HepG2 (cell line): ENCODE data around the gene MAP1LC3B. TPM values are rescaled to one million over a fixed set of nuclear protein-coding genes. Genes with fewer than 3 reads are reported as not detected.
A peak's percentile ranks its signal among the peaks of the same experiment; 100 is the strongest.

Experiments
- ASH2L ChIP-seq: fragments of 300-600, 200-600 bp; sonication (generic); IDR thresholded peaks from 2 replicates; pipeline ENCODE4 v1.7.0; 2017; ENCODE audit warnings: low read depth, mild to moderate bottlenecking, moderate library complexity, mixed read lengths, low read length; ENCODE audit not compliant: insufficient read length
- BCL6 ChIP-seq: IDR thresholded peaks from 2 replicates; pipeline ENCODE4 v1.6.1; 2016; ENCODE audit warnings: missing genetic modification reagents, missing compliant biosample characterization
- CEBPB ChIP-seq: IDR thresholded peaks from 2 replicates; pipeline ENCODE4 v1.6.1; 2011; ENCODE audit warnings: low read depth, low read length, improper control_type of control experiment, borderline replicate concordance
- GABPA ChIP-seq, 2 experiments: IDR thresholded peaks; 2 replicates each; pipeline ENCODE4 v1.6.1; 2011 to 2016; ENCODE audit warnings: low read depth in 2 of 2, low read length in 1 of 2, missing biosample characterization in 1 of 2, missing genetic modification characterization in 1 of 2
- GATAD2A ChIP-seq: IDR thresholded peaks from 2 replicates; pipeline ENCODE4 v1.6.1; 2016
- HNRNPLL ChIP-seq: fragments of 200-400 bp; formaldehyde crosslinking; IDR thresholded peaks from 2 replicates; pipeline ENCODE4 v1.6.1; 2017; ENCODE audit warnings: mild to moderate bottlenecking, low read depth, low read length; ENCODE audit not compliant: poor library complexity, severe bottlenecking
- HOXA5 ChIP-seq: sonication (generic); formaldehyde crosslinking; IDR thresholded peaks from 2 replicates; pipeline ENCODE4 v1.4.0; 2020; ENCODE audit warnings: missing genetic modification reagents
- KLF16 ChIP-seq, 2 experiments: sonication (generic) in 1 of 2; formaldehyde crosslinking in 1 of 2; IDR thresholded peaks; 2 replicates each; pipeline versions ENCODE4 v1.6.1 to v1.8.0; 2016 to 2023; ENCODE audit warnings: missing genetic modification reagents in 2 of 2, missing compliant biosample characterization in 1 of 2
- MAFK ChIP-seq, 2 experiments: IDR thresholded peaks in 1 of 2; conservative IDR thresholded peaks in 1 of 2; 2 replicates each; pipeline ENCODE4 v1.6.1; 2011; ENCODE audit warnings: improper control_type of control experiment in 2 of 2, low read length in 2 of 2
- NR2F6 ChIP-seq, 2 experiments: IDR thresholded peaks; 2 replicates each; pipeline ENCODE4 v1.6.1; 2016; ENCODE audit warnings: antibody characterized with exemption in 1 of 2, mild to moderate bottlenecking in 1 of 2
- RXRA ChIP-seq: sonication (generic); formaldehyde crosslinking; IDR thresholded peaks from 2 replicates; pipeline ENCODE4 v1.5.1; 2020; ENCODE audit warnings: missing genetic modification reagents
- SKI ChIP-seq: fragments of 450-650 bp; IDR thresholded peaks from one replicate; pipeline ENCODE4 v1.6.1; 2018; ENCODE audit warnings: mild to moderate bottlenecking; ENCODE audit not compliant: partially characterized antibody
- SMAD3 ChIP-seq: sonication (generic); formaldehyde crosslinking; IDR thresholded peaks from 2 replicates; pipeline ENCODE4 v1.4.0; 2020; ENCODE audit warnings: missing genetic modification reagents
- SPEN ChIP-seq: sonication (generic); formaldehyde crosslinking; IDR thresholded peaks from 2 replicates; pipeline ENCODE4 v1.5.1; 2020; ENCODE audit warnings: low read depth, mild to moderate bottlenecking, missing genetic modification reagents
- TFAP4 ChIP-seq: sonication (generic); IDR thresholded peaks from 2 replicates; pipeline ENCODE4 v1.6.1; 2016; ENCODE audit warnings: low read depth, borderline replicate concordance
- ZNF614 ChIP-seq: IDR thresholded peaks from 2 replicates; pipeline ENCODE4 v1.6.1; 2018; ENCODE audit warnings: missing biosample characterization, missing genetic modification reagents, inconsistent platforms, borderline replicate concordance
- polyA plus RNA-seq, 8 experiments: library from polyadenylated mRNA; depleted of rRNA in 3 of 8; stranded (reverse) in 7 of 8; unstranded in 1 of 8; fragments of >200 nt; fragmentation: Illumina TruSeq in 4 of 8; extraction: Trizol in 4 of 8; gene quantifications; 2 replicates each; pipeline versions ENCODE4 v1.2.1 to v1.2.3, GENCODE V29; 2011 to 2016; ENCODE audit warnings: low read depth in 4 of 8, missing spikeins in 1 of 8, mixed read lengths in 1 of 8; ENCODE audit not compliant: insufficient read depth in 1 of 8
- total RNA-seq, 5 experiments: library from RNA; depleted of rRNA; stranded (reverse); fragments of >200 nt; fragmentation: Illumina TruSeq; extraction: Trizol; gene quantifications; 2 replicates each; pipeline ENCODE4 v1.2.3, GENCODE V29; 2016; ENCODE audit warnings: low read depth in 1 of 5
- TF ChIP-seq, protein P1 (sequence below): sonication (generic); formaldehyde crosslinking; IDR thresholded peaks from 2 replicates; pipeline ENCODE4 v1.4.0; 2020; ENCODE audit warnings: missing genetic modification reagents, borderline replicate concordance
- TF ChIP-seq, protein P2 (sequence below): IDR thresholded peaks from 2 replicates; pipeline ENCODE4 v1.6.1; 2012; ENCODE audit warnings: low read depth, low read length, improper control_type of control experiment
- TF ChIP-seq, protein P3 (sequence below): sonication (generic); formaldehyde crosslinking; IDR thresholded peaks from 2 replicates; pipeline ENCODE4 v1.8.0; 2022; ENCODE audit warnings: mild to moderate bottlenecking, missing genetic modification reagents, borderline replicate concordance

MAP1LC3B gene
- total and polyA plus RNA-seq, 2 of the 13 experiments (the other 11 are each of a cell fraction or from before 2014, with no cell fraction given) = 15.7 to 37.4 TPM

DNA sequence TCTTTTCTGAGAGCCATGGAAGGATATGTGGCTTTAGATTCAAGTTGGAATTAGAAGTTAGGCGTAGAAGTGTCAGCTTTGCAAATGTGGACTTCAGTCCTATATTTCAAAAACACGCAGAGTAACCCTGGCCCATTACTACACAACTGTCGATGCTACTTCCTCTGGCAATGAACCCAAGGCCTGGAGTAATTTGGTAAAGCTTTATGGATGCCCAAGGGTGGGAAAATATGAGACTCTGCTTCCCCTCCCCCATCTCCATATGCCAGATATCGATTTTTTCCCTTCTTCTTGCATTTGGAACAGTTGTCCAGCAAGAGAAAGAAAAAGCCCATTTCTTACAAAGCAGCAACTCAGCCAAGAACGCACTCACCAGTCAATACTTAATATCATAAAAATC lies 2.9 kb upstream of the MAP1LC3B start (continued):
- TF ChIP-seq TFAP4 (0 out of 2 replicates have a peak, but pooled peaks have one; percentile 18), RXRA (CRISPR knock-in tag) (no peak; the same call in 1 of the 2 replicates), HOXA5 (peak; percentile 42; the same call in 1 of the 2 replicates), NR2F6 (IDR thresholded peaks at IDR 0.05) (no peak), NR2F6 (CRISPR knock-in tag; IDR thresholded peaks at IDR 0.05) (peak; percentile 38; the same call in 1 of the 2 replicates), SKI (peak; percentile 79), MAFK (conservative IDR thresholded peaks at IDR 0.05 in 1 of 2, IDR thresholded peaks at IDR 0.05 in 1 of 2; ENCODE audit: low read length in 2 of 2) (0 out of 4 replicates have a peak, but pooled peaks of 1 of the 2 experiments have one; percentile 5), GABPA (IDR thresholded peaks at IDR 0.05; ENCODE audit: low read depth, low read length) (no peak), GABPA (CRISPR knock-in tag; IDR thresholded peaks at IDR 0.05; ENCODE audit: low read depth) (peak; percentile 49; the same call in 1 of the 2 replicates), SMAD3 (CRISPR knock-in tag) (0 out of 2 replicates have a peak, but pooled peaks have one; percentile 37), BCL6 (CRISPR knock-in tag) (peak; percentile 42; the same call in 1 of the 2 replicates), CEBPB (peak; percentile 57; the same call in 1 of the 2 replicates), HNRNPLL (no peak), ASH2L (peak; percentile 66), ZNF614 (CRISPR knock-in tag) (0 out of 2 replicates have a peak, but pooled peaks have one; percentile 26), GATAD2A (CRISPR knock-in tag) (peak; percentile 56), KLF16 (CRISPR knock-in tag; IDR thresholded peaks at IDR 0.05) (peak in 1 of 2 experiments; percentile 32; a peak in 1 of 4 replicates), SPEN (CRISPR knock-in tag) (peak; percentile 30; the same call in 1 of the 2 replicates)
- TF ChIP-seq, protein P1, sequence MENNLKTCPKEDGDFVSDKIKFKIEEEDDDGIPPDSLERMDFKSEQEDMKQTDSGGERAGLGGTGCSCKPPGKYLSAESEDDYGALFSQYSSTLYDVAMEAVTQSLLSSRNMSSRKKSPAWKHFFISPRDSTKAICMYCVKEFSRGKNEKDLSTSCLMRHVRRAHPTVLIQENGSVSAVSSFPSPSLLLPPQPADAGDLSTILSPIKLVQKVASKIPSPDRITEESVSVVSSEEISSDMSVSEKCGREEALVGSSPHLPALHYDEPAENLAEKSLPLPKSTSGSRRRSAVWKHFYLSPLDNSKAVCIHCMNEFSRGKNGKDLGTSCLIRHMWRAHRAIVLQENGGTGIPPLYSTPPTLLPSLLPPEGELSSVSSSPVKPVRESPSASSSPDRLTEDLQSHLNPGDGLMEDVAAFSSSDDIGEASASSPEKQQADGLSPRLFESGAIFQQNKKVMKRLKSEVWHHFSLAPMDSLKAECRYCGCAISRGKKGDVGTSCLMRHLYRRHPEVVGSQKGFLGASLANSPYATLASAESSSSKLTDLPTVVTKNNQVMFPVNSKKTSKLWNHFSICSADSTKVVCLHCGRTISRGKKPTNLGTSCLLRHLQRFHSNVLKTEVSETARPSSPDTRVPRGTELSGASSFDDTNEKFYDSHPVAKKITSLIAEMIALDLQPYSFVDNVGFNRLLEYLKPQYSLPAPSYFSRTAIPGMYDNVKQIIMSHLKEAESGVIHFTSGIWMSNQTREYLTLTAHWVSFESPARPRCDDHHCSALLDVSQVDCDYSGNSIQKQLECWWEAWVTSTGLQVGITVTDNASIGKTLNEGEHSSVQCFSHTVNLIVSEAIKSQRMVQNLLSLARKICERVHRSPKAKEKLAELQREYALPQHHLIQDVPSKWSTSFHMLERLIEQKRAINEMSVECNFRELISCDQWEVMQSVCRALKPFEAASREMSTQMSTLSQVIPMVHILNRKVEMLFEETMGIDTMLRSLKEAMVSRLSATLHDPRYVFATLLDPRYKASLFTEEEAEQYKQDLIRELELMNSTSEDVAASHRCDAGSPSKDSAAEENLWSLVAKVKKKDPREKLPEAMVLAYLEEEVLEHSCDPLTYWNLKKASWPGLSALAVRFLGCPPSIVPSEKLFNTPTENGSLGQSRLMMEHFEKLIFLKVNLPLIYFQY (CRISPR knock-in tag) = peak; percentile 42; the same call in 1 of the 2 replicates
- TF ChIP-seq, protein P2, sequence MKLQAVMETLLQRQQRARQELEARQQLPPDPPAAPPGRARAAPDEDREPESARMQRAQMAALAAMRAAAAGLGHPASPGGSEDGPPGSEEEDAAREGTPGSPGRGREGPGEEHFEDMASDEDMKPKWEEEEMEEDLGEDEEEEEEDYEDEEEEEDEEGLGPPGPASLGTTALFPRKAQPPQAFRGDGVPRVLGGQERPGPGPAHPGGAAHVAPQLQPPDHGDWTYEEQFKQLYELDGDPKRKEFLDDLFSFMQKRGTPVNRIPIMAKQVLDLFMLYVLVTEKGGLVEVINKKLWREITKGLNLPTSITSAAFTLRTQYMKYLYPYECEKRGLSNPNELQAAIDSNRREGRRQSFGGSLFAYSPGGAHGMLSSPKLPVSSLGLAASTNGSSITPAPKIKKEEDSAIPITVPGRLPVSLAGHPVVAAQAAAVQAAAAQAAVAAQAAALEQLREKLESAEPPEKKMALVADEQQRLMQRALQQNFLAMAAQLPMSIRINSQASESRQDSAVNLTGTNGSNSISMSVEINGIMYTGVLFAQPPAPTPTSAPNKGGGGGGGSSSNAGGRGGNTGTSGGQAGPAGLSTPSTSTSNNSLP = peak; percentile 76; the same call in 1 of the 2 replicates
- TF ChIP-seq, protein P3, sequence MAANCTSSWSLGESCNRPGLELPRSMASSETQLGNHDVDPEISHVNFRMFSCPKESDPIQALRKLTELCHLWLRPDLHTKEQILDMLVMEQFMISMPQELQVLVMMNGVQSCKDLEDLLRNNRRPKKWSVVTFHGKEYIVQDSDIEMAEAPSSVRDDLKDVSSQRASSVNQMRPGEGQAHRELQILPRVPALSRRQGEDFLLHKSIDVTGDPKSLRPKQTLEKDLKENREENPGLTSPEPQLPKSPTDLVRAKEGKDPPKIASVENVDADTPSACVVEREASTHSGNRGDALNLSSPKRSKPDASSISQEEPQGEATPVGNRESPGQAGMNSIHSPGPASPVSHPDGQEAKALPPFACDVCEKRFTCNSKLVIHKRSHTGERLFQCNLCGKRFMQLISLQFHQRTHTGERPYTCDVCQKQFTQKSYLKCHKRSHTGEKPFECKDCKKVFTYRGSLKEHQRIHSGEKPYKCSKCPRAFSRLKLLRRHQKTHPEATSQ = no peak
